ENCODE results near the gene IFITM1.

The IFITM1 gene

DNA sequence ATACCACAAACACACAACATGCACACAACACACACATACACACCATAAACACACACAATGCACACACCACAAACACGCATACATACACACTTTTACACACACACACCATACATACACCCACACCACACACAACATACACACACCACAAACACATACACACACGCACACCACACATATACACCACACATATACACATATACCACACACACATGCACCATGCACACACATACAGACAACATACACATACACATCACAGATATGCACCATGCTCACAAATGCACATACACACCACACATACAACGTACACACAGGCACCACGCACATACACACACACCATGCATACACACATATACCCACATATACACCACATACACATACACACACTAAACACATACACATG, 43.7 kb downstream of the IFITM1 start:
- peaks cover 10% of the 10 kb centered on the region for H3K4me1 ChIP-seq (ENCODE audit: insufficient read depth, low read length, severe bottlenecking)
- H3K4me2 ChIP-seq (ENCODE audit: low read length): no peak overlapping the region
- no peak for TF ChIP-seq EZH2 (IDR thresholded peaks at IDR 0.05; ENCODE audit: borderline replicate concordance, low read length)
- no peak for TF ChIP-seq CTCF (IDR thresholded peaks at IDR 0.05; ENCODE audit: low read length)

GRCh38 chr11:358129-358800, 44.4 kb downstream of the IFITM1 start:
- no peak for TF ChIP-seq CTCF (IDR thresholded peaks at IDR 0.05; ENCODE audit: low read length)
- no peak for TF ChIP-seq EZH2 (IDR thresholded peaks at IDR 0.05; ENCODE audit: borderline replicate concordance, low read length)

More for the DNA sequence above, 43.7 kb downstream of the IFITM1 start:
- no peaks in the 10 kb centered on the region; the same call in 1 of the 2 replicates for H3K9me3 ChIP-seq (ENCODE audit: low read length)
- no peak overlapping the region for H3K27ac ChIP-seq (ENCODE audit: low read depth, low read length, poor library complexity, severe bottlenecking)
- no peak overlapping the region for H3K9ac ChIP-seq (ENCODE audit: low read length)
- no peaks in the 10 kb centered on the region for H3K9me2 ChIP-seq (ENCODE audit: low read depth, low read length)
- H3F3A ChIP-seq (ENCODE audit: insufficient read depth, low read length): no peaks in the 10 kb centered on the region
- H2AFZ ChIP-seq (ENCODE audit: low read length): no peak overlapping the region
- no peaks in the 10 kb centered on the region for H4K20me1 ChIP-seq (ENCODE audit: insufficient read depth, low read length)
- no peak overlapping the region for H3K4me3 ChIP-seq (ENCODE audit: low read depth, low read length, poor library complexity, severe bottlenecking)
- no peaks in the 10 kb centered on the region for H3K36me3 ChIP-seq (ENCODE audit: insufficient read depth, low read length)
- H3K79me2 ChIP-seq (ENCODE audit: insufficient read depth, low read length): no peaks in the 10 kb centered on the region
- peaks cover 7% of the 10 kb centered on the region; the same call in 1 of the 2 replicates for H3K27me3 ChIP-seq (ENCODE audit: insufficient read depth, low read length)

DNA sequence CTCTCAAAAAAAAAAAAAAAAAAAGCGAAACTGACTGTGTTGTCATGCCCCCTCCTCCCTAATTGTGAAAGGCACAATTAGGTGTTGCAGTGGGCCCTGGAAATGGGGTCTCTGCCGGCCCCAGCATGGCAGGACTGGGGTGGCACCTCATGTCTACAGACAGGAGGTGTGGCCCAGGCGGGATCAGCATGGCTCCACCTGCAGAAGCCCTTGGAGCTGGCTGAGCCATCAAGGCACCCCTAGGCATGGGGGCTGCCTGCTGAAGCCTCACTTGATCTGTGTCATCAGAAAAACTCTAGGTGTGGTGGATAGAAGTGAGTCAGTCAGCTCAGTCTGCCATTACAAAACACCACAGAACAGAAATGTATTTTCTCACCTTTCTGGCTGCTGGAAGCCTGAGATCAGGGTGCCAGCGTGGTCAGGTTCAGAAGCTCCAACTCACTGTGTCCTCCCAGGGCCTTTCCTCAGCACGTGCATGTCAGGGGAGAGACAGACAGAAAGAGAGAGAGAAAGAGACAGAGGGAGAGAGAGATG, 45.4 kb downstream of the IFITM1 start:
- H3K9me3 ChIP-seq (ENCODE audit: low read length): no peaks in the 10 kb centered on the region; the same call in 1 of the 2 replicates
- H3K27ac ChIP-seq (ENCODE audit: low read depth, low read length, poor library complexity, severe bottlenecking): no peak overlapping the region
- no peak overlapping the region for H3K4me3 ChIP-seq (ENCODE audit: low read depth, low read length, poor library complexity, severe bottlenecking)
- peaks cover 7% of the 10 kb centered on the region; the same call in 1 of the 2 replicates for H3K27me3 ChIP-seq (ENCODE audit: insufficient read depth, low read length)
- TF ChIP-seq EZH2 (IDR thresholded peaks at IDR 0.05; ENCODE audit: borderline replicate concordance, low read length): no peak
- no peaks in the 10 kb centered on the region for H4K20me1 ChIP-seq (ENCODE audit: insufficient read depth, low read length)
- no peaks in the 10 kb centered on the region for H3F3A ChIP-seq (ENCODE audit: insufficient read depth, low read length)
- H3K9ac ChIP-seq (ENCODE audit: low read length): no peak overlapping the region
- H3K79me2 ChIP-seq (ENCODE audit: insufficient read depth, low read length): no peaks in the 10 kb centered on the region
- no peak overlapping the region for H2AFZ ChIP-seq (ENCODE audit: low read length)
- H3K4me2 ChIP-seq (ENCODE audit: low read length): no peak overlapping the region
- H3K36me3 ChIP-seq (ENCODE audit: insufficient read depth, low read length): no peaks in the 10 kb centered on the region
- H3K4me1 ChIP-seq (ENCODE audit: insufficient read depth, low read length, severe bottlenecking): peaks cover 13% of the 10 kb centered on the region
- no peaks in the 10 kb centered on the region for H3K9me2 ChIP-seq (ENCODE audit: low read depth, low read length)

More at GRCh38 chr11:358129-358800, 44.4 kb downstream of the IFITM1 start:
- Histone ChIP-seq H3K9ac (ENCODE audit: low read length) (no peak overlapping the region), H3K4me2 (ENCODE audit: low read length) (no peak overlapping the region), H3K36me3 (ENCODE audit: insufficient read depth, low read length) (no peaks in the 10 kb centered on the region), H2AFZ (ENCODE audit: low read length) (no peak overlapping the region), H3K4me1 (ENCODE audit: insufficient read depth, low read length, severe bottlenecking) (peaks cover 10% of the 10 kb centered on the region), H3K4me3 (ENCODE audit: low read depth, low read length, poor library complexity, severe bottlenecking) (no peak overlapping the region), H4K20me1 (ENCODE audit: insufficient read depth, low read length) (no peaks in the 10 kb centered on the region), H3K27me3 (ENCODE audit: insufficient read depth, low read length) (peaks cover 7% of the 10 kb centered on the region; the same call in 1 of the 2 replicates), H3K27ac (ENCODE audit: low read depth, low read length, poor library complexity, severe bottlenecking) (no peak overlapping the region), H3K9me3 (ENCODE audit: low read length) (no peaks in the 10 kb centered on the region; the same call in 1 of the 2 replicates), H3F3A (ENCODE audit: insufficient read depth, low read length) (no peaks in the 10 kb centered on the region), H3K79me2 (ENCODE audit: insufficient read depth, low read length) (no peaks in the 10 kb centered on the region), H3K9me2 (ENCODE audit: low read depth, low read length) (no peaks in the 10 kb centered on the region)
